ENCODE results near the gene METAP1D.
"Not testable (repeated sequence)": the region's sequence is repeated elsewhere in the genome, so short reads cannot be mapped to it uniquely, and the experiment has no call there.

METAP1D gene

DNA sequence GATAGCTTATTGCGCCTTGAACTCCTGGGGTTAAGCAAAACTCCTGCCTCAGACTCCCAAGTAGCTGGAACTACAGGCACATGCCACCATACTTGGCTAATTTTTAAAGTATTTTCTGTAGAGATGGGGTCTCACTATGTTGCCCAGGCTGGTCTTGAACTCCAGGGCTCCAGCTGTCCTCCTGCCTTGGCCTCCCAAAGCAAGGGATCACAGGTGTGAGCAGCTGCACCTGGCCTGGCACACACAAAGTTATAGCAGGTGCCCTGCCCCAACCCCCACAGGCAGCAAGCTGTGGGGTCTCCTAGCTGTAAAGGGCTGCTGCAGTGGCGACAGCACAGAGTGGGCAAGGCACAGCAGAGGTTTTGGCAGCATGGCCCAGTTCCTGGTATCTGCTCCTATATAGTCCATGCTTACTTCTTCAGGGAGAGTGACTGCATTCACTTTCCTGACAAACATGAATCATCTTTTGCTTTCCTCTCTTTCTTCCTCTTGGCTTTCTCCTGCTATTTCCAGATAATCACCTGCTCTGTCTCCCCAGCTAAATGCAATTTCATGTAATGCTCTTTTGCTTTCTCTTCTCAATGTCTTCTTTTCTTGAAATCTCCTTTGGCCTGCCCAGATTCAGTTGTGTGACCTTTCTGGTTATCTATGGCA is 27.3 kb upstream of the METAP1D start:
- Mint-ChIP-seq H3K9me3 (ENCODE audit: low read depth) (no peaks in the 10 kb centered on the region), H3K36me3 (peaks cover 25% of the 10 kb centered on the region), H3K27me3 (no peaks in the 10 kb centered on the region), H3K4me1 (ENCODE audit: low read depth) (peaks cover 2% of the 10 kb centered on the region), H3K4me3 (no peak overlapping the region), H3K27ac (no peak overlapping the region)

- no peak overlapping the region for H3K4me3 Mint-ChIP-seq
- H3K27me3 Mint-ChIP-seq: no peaks in the 10 kb centered on the region
- peaks cover 45% of the 10 kb centered on the region for H3K36me3 Mint-ChIP-seq
- no peaks in the 10 kb centered on the region for H3K9me3 Mint-ChIP-seq (ENCODE audit: low read depth)
- H3K4me1 Mint-ChIP-seq (ENCODE audit: low read depth): no peaks in the 10 kb centered on the region
- no peak overlapping the region for H3K27ac Mint-ChIP-seq
These were observed 20.6 kb upstream of the METAP1D start for GRCh38 chr2:171979103-171979502.

DNA sequence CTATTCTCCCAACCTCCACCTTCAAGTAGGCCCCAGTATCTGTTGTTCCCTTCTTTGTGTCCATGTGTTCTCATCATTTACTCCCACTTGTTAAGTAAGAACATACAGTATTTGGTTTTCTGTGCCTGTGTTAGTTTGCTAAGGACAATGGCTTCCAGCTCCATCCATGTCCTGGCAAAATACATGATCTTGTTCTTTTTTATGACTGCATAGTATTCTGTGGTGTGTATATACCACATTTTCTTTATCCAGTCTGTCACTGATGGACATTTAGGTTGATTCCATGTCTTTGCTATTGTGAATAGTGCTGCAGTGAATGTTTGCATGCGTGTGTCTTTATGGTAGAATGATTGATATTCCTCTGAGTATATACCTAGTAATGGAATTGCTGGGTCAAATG is 15.8 kb upstream of the METAP1D start:
- H3K36me3 Mint-ChIP-seq: peaks cover 21% of the 10 kb centered on the region
- H3K9me3 Mint-ChIP-seq (ENCODE audit: low read depth): not testable (repeated sequence)

GRCh38 chr2:171985076-171985475 is 14.7 kb upstream of the METAP1D start:
- Mint-ChIP-seq H3K4me3 (no peak overlapping the region), H3K36me3 (peaks cover 17% of the 10 kb centered on the region), H3K9me3 (ENCODE audit: low read depth) (no peaks in the 10 kb centered on the region), H3K27me3 (no peaks in the 10 kb centered on the region), H3K4me1 (ENCODE audit: low read depth) (no peaks in the 10 kb centered on the region), H3K27ac (no peak overlapping the region)

More for the DNA sequence above, 15.8 kb upstream of the METAP1D start:
- H3K27ac Mint-ChIP-seq; H3K27me3 Mint-ChIP-seq; H3K4me1 Mint-ChIP-seq (ENCODE audit: low read depth); H3K4me3 Mint-ChIP-seq: not testable (repeated sequence)

DNA sequence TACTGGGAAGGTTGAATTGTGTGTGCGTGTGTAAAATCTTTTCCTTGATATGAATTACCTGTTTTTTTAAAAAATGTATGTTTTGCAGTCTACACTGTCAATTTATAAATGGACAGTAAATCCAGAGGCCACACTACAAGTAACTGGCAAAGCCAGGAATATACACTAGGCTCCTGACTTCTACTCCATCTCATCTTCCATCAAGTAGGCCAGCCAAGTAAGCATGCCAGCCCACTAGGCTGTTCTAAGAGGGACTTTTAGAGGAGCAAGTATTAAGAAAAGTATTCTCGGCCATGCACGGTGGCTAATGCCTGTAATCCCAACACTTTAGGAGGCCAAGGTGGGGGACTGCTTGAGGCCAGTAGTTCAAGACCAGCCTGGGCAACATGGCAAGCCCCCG is 13.0 kb upstream of the METAP1D start:
- H3K27me3 Mint-ChIP-seq: no peaks in the 10 kb centered on the region
- H3K27ac Mint-ChIP-seq: no peak overlapping the region
- H3K4me1 Mint-ChIP-seq (ENCODE audit: low read depth): no peaks in the 10 kb centered on the region
- no peak overlapping the region for H3K4me3 Mint-ChIP-seq
- no peaks in the 10 kb centered on the region for H3K9me3 Mint-ChIP-seq (ENCODE audit: low read depth)
- H3K36me3 Mint-ChIP-seq: peaks cover 17% of the 10 kb centered on the region

DNA sequence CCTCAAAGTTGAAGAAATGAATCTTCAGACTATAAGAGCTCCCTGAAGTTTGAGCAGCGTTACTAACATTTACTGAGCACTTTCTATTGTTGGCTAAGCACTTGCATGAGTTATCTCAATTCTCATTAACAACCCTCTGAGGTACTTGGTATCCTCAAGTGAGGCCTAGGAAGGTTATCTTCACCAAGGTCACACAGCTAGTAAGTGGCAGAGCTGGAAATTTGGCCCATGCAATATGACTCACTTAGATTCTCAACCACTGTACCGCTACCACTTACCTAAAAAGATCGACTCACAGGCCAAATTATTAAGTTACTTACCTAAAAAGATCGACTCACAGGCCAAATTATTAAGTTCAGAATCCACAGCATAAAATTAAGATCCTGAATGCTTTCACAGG is 8.7 kb upstream of the METAP1D start:
- H3K36me3 Mint-ChIP-seq: no peaks in the 10 kb centered on the region
- H3K27ac Mint-ChIP-seq: no peak overlapping the region
- no peaks in the 10 kb centered on the region for H3K4me1 Mint-ChIP-seq (ENCODE audit: low read depth)
- H3K27me3 Mint-ChIP-seq: peaks cover 3% of the 10 kb centered on the region
- no peak overlapping the region for H3K4me3 Mint-ChIP-seq
- no peaks in the 10 kb centered on the region for H3K9me3 Mint-ChIP-seq (ENCODE audit: low read depth)

- Mint-ChIP-seq H3K4me1 (ENCODE audit: low read depth) (peaks cover 16% of the 10 kb centered on the region), H3K9me3 (ENCODE audit: low read depth) (no peaks in the 10 kb centered on the region), H3K27ac (no peak overlapping the region), H3K36me3 (no peaks in the 10 kb centered on the region), H3K4me3 (no peak overlapping the region), H3K27me3 (peaks cover 3% of the 10 kb centered on the region)
These were observed 4.2 kb upstream of the METAP1D start for GRCh38 chr2:171995586-171995985.

DNA sequence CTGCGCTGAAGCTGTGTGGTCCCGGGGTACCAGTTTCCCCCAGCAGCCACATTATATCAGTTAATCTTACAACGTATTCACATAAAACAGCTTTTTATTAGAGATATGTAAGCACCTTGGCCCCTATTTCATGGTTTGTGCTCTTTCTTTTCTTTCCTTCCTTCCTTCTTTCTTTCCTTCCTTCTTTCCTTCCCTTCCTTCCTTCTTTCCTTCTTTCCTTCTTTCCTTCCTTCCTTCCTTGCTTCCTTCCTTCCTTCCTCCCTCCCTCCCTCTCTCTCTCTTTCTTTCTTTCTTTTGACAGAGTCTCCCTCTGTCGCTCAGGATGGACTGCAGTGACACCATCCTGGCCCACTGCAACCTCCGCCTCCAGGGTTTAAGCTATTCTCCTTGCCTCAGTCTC is 3.7 kb upstream of the METAP1D start:
- Mint-ChIP-seq H3K4me3 (no peak overlapping the region), H3K27me3 (peaks cover 3% of the 10 kb centered on the region), H3K27ac (no peak overlapping the region), H3K36me3 (no peaks in the 10 kb centered on the region), H3K4me1 (ENCODE audit: low read depth) (peaks cover 21% of the 10 kb centered on the region), H3K9me3 (ENCODE audit: low read depth) (no peaks in the 10 kb centered on the region)

DNA sequence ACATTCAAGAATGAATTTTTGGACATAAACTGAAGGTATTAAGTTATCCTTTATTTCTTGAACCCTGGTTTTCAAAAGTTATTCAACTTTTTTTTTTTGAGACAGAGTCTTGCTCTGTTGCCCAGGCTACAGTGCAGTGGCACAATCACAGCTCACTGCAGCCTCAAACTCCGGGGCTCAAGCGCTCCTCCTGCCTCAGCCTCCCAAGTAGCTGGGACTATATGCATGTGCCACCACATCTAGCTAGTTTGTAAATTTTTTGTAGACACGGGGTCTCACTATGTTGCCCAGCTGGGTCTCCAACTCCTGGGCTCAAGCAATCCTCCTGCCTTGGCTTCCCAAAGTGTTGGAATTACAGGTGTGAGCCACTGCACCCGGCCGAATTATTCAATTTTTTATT is 2.7 kb upstream of the METAP1D start:
- H3K9me3 Mint-ChIP-seq (ENCODE audit: low read depth); H3K27ac Mint-ChIP-seq; H3K36me3 Mint-ChIP-seq; H3K27me3 Mint-ChIP-seq; H3K4me3 Mint-ChIP-seq: not testable (repeated sequence)
- H3K4me1 Mint-ChIP-seq (ENCODE audit: low read depth): peaks cover 22% of the 10 kb centered on the region

DNA sequence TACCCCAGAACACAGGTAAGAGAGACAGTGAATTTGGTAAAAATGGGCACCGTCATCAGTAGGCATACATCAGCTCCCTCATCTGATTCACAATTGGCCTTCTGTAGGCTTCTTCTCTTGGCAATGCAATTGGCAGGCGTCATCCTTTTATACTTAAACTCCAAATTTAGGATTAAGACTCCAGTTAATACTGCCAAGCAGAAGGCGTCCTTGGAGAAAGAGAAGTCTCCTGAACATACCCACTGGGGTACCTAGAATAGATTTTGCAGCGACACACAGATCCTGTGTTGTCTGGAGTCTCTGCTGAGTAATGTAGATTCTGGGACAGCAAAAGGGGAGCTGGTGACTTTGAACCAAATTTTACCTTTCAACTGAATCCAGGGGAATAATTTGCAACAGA is 592 bp upstream of the METAP1D start:
- Mint-ChIP-seq H3K36me3 (no peaks in the 10 kb centered on the region), H3K4me3 (peak overlapping the region; percentile 96), H3K27ac (peak overlapping the region; percentile 92), H3K27me3 (peaks cover 3% of the 10 kb centered on the region), H3K4me1 (ENCODE audit: low read depth) (peaks cover 22% of the 10 kb centered on the region), H3K9me3 (ENCODE audit: low read depth) (no peaks in the 10 kb centered on the region)

DNA sequence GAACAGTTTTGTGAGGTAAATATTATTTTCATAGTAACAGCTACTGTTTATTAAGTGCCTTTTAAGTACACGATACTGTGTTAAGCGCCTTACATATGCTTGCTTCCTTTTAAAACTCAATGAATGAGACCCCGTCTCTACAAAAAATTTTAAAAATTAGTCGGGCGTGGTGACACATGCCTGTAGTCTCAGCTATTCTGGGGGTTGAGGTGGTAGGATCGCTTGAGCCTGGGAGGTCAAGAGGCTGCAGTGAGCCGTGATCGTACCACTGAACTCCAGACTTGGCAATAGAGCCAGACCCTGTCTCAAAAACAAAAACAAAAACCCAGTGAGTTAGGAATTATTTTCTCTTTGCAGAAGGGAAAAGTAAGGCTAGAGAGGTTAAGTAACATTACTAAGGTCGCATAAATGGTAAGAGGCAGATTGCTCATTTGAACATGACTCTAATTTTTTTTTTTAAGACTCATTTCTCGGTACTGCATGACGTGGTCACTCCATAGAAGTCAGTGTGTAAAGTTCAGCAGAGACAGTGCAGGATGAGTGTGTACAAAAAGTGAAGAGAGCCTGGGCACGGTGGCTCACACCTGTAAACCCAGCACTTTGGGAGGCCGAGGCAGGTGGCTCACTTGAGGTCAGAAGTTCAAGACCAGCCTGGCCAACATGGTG is 1.1 kb downstream of the METAP1D start:
- Mint-ChIP-seq H3K27me3 (no peaks in the 10 kb centered on the region), H3K36me3 (no peaks in the 10 kb centered on the region), H3K4me3 (peak overlapping the region; percentile 96), H3K27ac (peak overlapping the region; percentile 100), H3K4me1 (ENCODE audit: low read depth) (peaks cover 22% of the 10 kb centered on the region), H3K9me3 (ENCODE audit: low read depth) (no peaks in the 10 kb centered on the region)

GRCh38 chr2:172007372-172007771 is 7.6 kb downstream of the METAP1D start:
- H3K9me3 Mint-ChIP-seq (ENCODE audit: low read depth): no peaks in the 10 kb centered on the region
- H3K27ac Mint-ChIP-seq: no peak overlapping the region
- no peaks in the 10 kb centered on the region for H3K27me3 Mint-ChIP-seq
- H3K4me3 Mint-ChIP-seq: no peak overlapping the region
- peaks cover 15% of the 10 kb centered on the region for H3K4me1 Mint-ChIP-seq (ENCODE audit: low read depth)
- H3K36me3 Mint-ChIP-seq: peaks cover 14% of the 10 kb centered on the region

GRCh38 chr2:172009823-172010222 is 10.1 kb downstream of the METAP1D start:
- Mint-ChIP-seq H3K9me3 (ENCODE audit: low read depth) (no peaks in the 10 kb centered on the region), H3K4me3 (no peak overlapping the region), H3K4me1 (ENCODE audit: low read depth) (peaks cover 16% of the 10 kb centered on the region), H3K27me3 (no peaks in the 10 kb centered on the region), H3K27ac (no peak overlapping the region), H3K36me3 (peaks cover 19% of the 10 kb centered on the region)

GRCh38 chr2:172011812-172012575 is 12.2 kb downstream of the METAP1D start:
- Mint-ChIP-seq H3K9me3 (ENCODE audit: low read depth) (no peaks in the 10 kb centered on the region), H3K4me1 (ENCODE audit: low read depth) (peaks cover 16% of the 10 kb centered on the region), H3K27ac (no peak overlapping the region), H3K27me3 (no peaks in the 10 kb centered on the region), H3K4me3 (no peak overlapping the region), H3K36me3 (peaks cover 24% of the 10 kb centered on the region)

DNA sequence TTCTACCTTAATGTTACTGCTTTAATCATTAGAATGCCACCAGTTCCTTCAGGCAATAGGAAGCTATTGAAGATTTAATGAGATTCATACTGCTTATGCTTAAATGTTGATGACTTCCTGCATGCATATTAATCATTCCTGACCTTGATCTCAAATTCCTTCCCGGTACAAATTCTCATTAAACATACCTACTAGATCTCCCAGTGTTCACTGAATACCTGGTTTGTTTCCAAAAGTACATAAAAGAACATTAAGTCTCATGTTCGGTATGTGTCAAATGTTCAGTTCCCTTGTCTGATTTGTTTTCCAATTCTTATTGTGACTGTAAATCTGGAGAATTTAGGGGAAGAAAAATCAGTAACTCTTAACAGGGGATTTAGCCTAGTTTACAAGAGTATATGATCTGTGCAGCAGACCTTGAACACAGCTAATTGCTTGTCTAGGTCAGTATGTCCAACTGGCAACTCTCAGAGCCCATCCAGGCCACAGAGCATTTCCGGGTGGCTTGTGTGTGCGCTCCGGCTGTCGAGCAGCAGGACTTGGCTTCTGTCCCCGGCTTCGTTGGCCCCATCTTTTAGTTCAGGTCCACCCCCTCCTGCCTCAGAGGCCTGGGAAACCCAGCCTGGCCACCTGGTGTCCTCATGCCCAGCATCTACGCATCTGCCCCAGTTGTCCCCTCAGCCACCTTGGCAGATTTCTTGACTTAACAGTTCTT is 13.1 kb downstream of the METAP1D start:
- Mint-ChIP-seq H3K27ac (no peak overlapping the region), H3K9me3 (ENCODE audit: low read depth) (no peaks in the 10 kb centered on the region), H3K4me1 (ENCODE audit: low read depth) (peaks cover 16% of the 10 kb centered on the region), H3K4me3 (no peak overlapping the region), H3K27me3 (no peaks in the 10 kb centered on the region), H3K36me3 (peaks cover 25% of the 10 kb centered on the region)

Data from activated naive CD8-positive, alpha-beta T cell (primary cell).